DND-41 (cell line): Measurements from ENCODE around the gene FGR.
A peak's percentile ranks its signal among the peaks of the same experiment; 100 is the strongest.
"Not testable (repeated sequence)": the region's sequence is repeated elsewhere in the genome, so short reads cannot be mapped to it uniquely, and the experiment has no call there.

Experiments
- ATAC-seq: fragments of 200-7000 bp; cut with Tn5 transposase; 3 replicates; pipeline ENCODE4 v1.9.1; 2021; ENCODE audit warnings: low read depth; ENCODE audit not compliant: insufficient read depth
- DNase-seq: peaks from one replicate; pipeline ENCODE4 v3.0.0-alpha.2; 2020
- H2AFZ ChIP-seq: 2 replicates; pipeline ENCODE4 v1.6.0; 2012; ENCODE audit warnings: low read depth, low read length
- H3K27ac ChIP-seq: 2 replicates; pipeline ENCODE4 v1.5.1; 2012; ENCODE audit warnings: low read length, inconsistent platforms
- H3K27me3 ChIP-seq: fragments of 200-600 bp; sonication (generic); 2 replicates; pipeline ENCODE4 v1.6.0; 2012; ENCODE audit warnings: low read length, mild to moderate bottlenecking, inconsistent platforms; ENCODE audit not compliant: insufficient read depth, poor library complexity
- H3K36me3 ChIP-seq: 2 replicates; pipeline ENCODE4 v1.5.1; 2012; ENCODE audit warnings: low read length, inconsistent platforms; ENCODE audit not compliant: insufficient read depth
- H3K4me1 ChIP-seq: 2 replicates; pipeline ENCODE4 v1.5.1; 2012; ENCODE audit warnings: mild to moderate bottlenecking, low read length; ENCODE audit not compliant: insufficient read depth
- H3K4me2 ChIP-seq: 2 replicates; pipeline ENCODE4 v1.6.0; 2012; ENCODE audit warnings: mild to moderate bottlenecking, moderate library complexity, low read length, inconsistent platforms; ENCODE audit not compliant: insufficient read depth
- H3K4me3 ChIP-seq, 2 experiments: fragments of 200-600 bp in 1 of 2; shearing (Covaris generic) in 1 of 2; 2 replicates each; pipeline ENCODE4 v1.5.1; 2012 to 2016; ENCODE audit warnings: inconsistent platforms in 2 of 2, low read length in 2 of 2, mild to moderate bottlenecking in 2 of 2, low read depth in 1 of 2, moderate library complexity in 1 of 2
- H3K79me2 ChIP-seq: 2 replicates; pipeline ENCODE4 v1.6.0; 2012; ENCODE audit warnings: low read length, inconsistent platforms; ENCODE audit not compliant: insufficient read depth
- H3K9ac ChIP-seq: 2 replicates; pipeline ENCODE4 v1.6.0; 2012; ENCODE audit warnings: low read depth, mild to moderate bottlenecking, inconsistent platforms, low read length, moderate library complexity
- H3K9me3 ChIP-seq: 2 replicates; pipeline ENCODE4 v1.5.1; 2012; ENCODE audit warnings: low read length, moderate library complexity, mild to moderate bottlenecking, inconsistent platforms; ENCODE audit not compliant: insufficient read depth, severe bottlenecking
- H4K20me1 ChIP-seq: 2 replicates; pipeline ENCODE4 v1.6.0; 2012; ENCODE audit warnings: low read length; ENCODE audit not compliant: insufficient read depth
- CTCF ChIP-seq: IDR thresholded peaks from 2 replicates; pipeline ENCODE4 v1.5.1; 2012; ENCODE audit warnings: borderline replicate concordance, low read length, moderate library complexity, mild to moderate bottlenecking; ENCODE audit not compliant: poor library complexity, severe bottlenecking; ENCODE audit errors: extremely low read depth
- EZH2 ChIP-seq: IDR thresholded peaks from 3 replicates; pipeline ENCODE4 v1.6.1; 2012; ENCODE audit warnings: borderline replicate concordance, low read depth, mild to moderate bottlenecking, moderate library complexity, low read length, inconsistent platforms; ENCODE audit not compliant: severe bottlenecking

FGR gene

GRCh38 chr1:27643600-27644368 lies 8.8 kb upstream of the FGR start:
- Histone ChIP-seq H3K27me3 (no peaks in the 10 kb centered on the region), H3K9me3 (no peaks in the 10 kb centered on the region), H3K9ac (no peak overlapping the region), H3K4me2 (no peak overlapping the region), H3K27ac (peak overlapping the region; percentile 47), H2AFZ (peak overlapping the region; percentile 40; the same call in 1 of the 2 replicates), H3K4me3 (no peak overlapping the region), H4K20me1 (no peaks in the 10 kb centered on the region), H3K36me3 (no peaks in the 10 kb centered on the region), H3K4me1 (peaks cover 13% of the 10 kb centered on the region), H3K79me2 (no peaks in the 10 kb centered on the region)
- peak; percentile 93 for ATAC-seq
- peak; percentile 74 for DNase-seq
- TF ChIP-seq CTCF (peak; percentile 86), EZH2 (no peak)

- H3K9me3 ChIP-seq, H3K36me3 ChIP-seq, DNase-seq, ATAC-seq, H3K27ac ChIP-seq, H3K4me2 ChIP-seq, H3K27me3 ChIP-seq, H3K4me3 ChIP-seq, H4K20me1 ChIP-seq, H3K9ac ChIP-seq, H2AFZ ChIP-seq, H3K79me2 ChIP-seq: not testable (repeated sequence)
- H3K4me1 ChIP-seq = peaks cover 37% of the 10 kb centered on the region
Measured at GRCh38 chr1:27640514-27640913, 5.5 kb upstream of the FGR start.

- Histone ChIP-seq H3K4me1 (peaks cover 47% of the 10 kb centered on the region), H4K20me1 (no peaks in the 10 kb centered on the region), H3K9me3 (no peaks in the 10 kb centered on the region), H3K9ac (no peak overlapping the region), H3K27me3 (no peaks in the 10 kb centered on the region), H3K4me3 (no peak overlapping the region), H3K36me3 (no peaks in the 10 kb centered on the region), H3K79me2 (no peaks in the 10 kb centered on the region), H2AFZ (no peak overlapping the region), H3K27ac (no peak overlapping the region; the same call in 1 of the 2 replicates), H3K4me2 (no peak overlapping the region)
- ATAC-seq (no peak), DNase-seq (no peak)
- TF ChIP-seq EZH2 = no peak
- TF ChIP-seq CTCF = no peak
Measured at GRCh38 chr1:27638805-27639204, 3.8 kb upstream of the FGR start.

GRCh38 chr1:27638047-27638734 lies 3.2 kb upstream of the FGR start:
- Histone ChIP-seq H4K20me1 (no peaks in the 10 kb centered on the region), H2AFZ (no peak overlapping the region), H3K9me3 (no peaks in the 10 kb centered on the region), H3K9ac (no peak overlapping the region), H3K27me3 (no peaks in the 10 kb centered on the region), H3K4me3 (no peak overlapping the region), H3K4me1 (peaks cover 52% of the 10 kb centered on the region), H3K36me3 (no peaks in the 10 kb centered on the region), H3K79me2 (no peaks in the 10 kb centered on the region), H3K4me2 (no peak overlapping the region), H3K27ac (peak overlapping the region; percentile 36)
- ATAC-seq (no peak), DNase-seq (no peak)
- TF ChIP-seq EZH2 (no peak), CTCF (no peak)
